Stimulated activated CD8-positive, alpha-beta memory T cell treated with anti-CD3 and anti-CD28 coated beads, Interleukin-7, amount 100 ng/mL, for 1 hour (primary cell): ENCODE data around the gene SMR3A.

Source experiments
- DNase-seq, 2 donors: peaks; one replicate each; pipeline ENCODE4 v3.0.0-alpha.2; 2020; ENCODE audit warnings: low read depth in 2 of 2

SMR3A gene

GRCh38 chr4:70360460-70360859, at the start of gene SMR3A:
TSS of gene SMR3A (plus strand) at chr4:70360760. CDS start at chr4:70362116, 1,356 bp downstream.
- no peak for DNase-seq

- DNase-seq: no peak
Measured at GRCh38 chr4:70313736-70314135, 46.8 kb upstream of the SMR3A start.

GRCh38 chr4:70315928-70316327, 44.6 kb upstream of the SMR3A start:
- no peak for DNase-seq

- no peak for DNase-seq
Measured at GRCh38 chr4:70326052-70326451, 34.5 kb upstream of the SMR3A start.

- DNase-seq: no peak
Measured at GRCh38 chr4:70334681-70335080, 25.9 kb upstream of the SMR3A start, which contains the start of gene CABS1. TSS of gene CABS1 (plus strand) at chr4:70334981. CDS start at chr4:70335040, 59 bp downstream.

- DNase-seq: no peak
Measured at GRCh38 chr4:70336043-70336442, 24.5 kb upstream of the SMR3A start.

DNA sequence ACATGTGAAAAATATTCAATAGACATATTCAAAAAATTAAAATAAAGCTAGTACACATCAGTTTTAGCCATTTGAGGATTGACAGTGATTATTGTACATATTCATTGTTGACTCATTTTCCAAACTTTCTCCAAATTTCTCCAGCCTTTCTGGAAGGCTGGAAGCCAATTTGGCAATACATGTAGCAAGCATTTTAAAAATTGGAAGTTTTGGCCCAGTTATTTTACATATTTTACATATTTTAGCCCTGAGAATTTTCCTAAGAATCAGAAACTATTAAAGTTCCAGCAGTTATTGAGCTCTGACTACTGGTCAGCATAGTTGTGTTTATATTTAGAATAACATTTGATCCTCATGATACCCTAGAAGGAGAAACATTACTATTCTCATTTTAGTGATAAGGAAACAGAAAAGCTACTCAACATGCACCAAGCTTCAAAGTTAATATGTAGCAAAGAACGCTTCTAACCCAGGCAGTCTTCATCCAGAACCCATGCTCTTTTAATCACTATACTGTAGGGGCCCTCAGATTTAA, 22.6 kb upstream of the SMR3A start:
- DNase-seq: no peak

DNA sequence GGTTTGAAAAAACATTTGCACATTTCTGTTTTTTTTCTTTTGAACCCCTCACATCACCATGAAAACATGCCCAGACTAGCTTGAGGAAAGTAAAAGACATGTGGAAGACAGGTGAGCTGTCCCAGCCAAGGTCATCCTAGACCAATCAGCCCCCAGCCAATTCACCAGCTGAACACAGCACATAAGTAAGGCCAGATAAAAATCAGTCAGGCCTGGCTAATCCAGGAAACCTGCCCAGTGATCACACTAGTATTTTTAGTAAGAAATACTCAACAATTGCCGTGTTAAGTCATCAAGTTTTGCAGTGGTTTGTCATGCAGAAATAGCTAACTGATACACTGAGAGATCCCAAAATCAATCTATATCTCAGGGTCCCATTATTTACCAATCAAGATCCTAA, 4.4 kb upstream of the SMR3A start:
- DNase-seq: no peak

DNA sequence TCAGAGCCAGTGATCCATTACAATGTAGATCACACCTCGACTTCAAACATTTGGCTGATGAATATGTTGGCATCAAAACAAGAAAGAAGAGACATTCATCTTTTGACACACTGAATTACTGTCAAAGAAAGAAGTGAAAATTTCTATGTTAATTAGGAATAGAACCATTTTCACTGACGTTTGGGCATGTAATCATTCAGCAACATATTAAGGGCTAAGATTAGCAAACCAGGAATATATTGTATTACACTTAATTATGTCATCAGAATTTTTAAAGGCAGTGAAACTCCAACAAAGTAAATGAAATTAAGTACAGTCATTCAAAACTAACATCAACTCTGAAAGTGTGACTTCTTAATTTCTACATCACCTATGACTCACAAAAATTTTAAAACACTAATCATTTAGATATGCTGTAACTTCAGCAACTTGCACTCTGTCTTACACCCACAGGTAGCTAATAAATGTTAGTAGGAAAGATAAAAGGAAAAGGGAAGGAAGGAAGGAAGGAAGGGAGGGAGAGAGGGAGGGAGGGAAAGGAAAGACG, 1.4 kb upstream of the SMR3A start:
- no peak for DNase-seq

GRCh38 chr4:70364002-70364401, 3.4 kb downstream of the SMR3A start:
- no peak for DNase-seq

DNA sequence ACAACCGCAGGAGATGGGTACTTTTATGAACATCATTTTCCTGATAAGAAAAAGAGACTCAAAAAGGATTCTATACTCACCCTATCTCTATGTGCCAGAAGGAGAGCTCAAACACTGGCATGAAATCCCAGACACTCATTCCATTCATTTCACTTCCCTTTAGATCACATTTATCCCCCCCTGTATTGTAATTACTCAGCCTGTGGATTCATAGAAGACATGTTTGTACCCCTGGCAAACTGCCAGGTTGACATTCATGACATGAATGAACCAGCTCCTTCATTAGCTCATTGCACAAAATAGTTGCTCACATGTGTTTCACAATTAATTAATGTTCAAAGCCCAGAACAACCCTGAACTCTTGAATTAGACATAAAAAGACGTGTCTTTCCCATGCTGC, 4.9 kb downstream of the SMR3A start:
- DNase-seq: no peak

- DNase-seq: no peak
Measured at GRCh38 chr4:70367813-70368212, 7.3 kb downstream of the SMR3A start.

DNA sequence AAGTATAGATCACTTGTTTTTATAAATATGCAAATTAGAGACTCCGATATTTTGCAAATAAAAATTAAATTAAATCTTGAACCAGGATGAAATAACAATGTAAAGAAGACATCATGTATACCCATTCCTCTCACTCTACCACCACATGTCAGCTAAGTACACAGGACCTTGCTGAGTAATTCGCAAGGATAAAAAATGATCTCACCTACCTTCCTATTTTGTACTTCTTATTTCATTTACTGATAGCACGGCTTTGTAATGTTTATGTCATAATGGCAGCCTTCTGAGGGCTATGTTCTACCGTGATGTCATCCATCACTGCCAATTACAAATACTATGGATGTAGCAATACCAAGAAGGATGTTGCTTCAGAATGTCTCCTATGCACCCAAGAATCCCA, 11.4 kb downstream of the SMR3A start:
- DNase-seq: no peak

DNA sequence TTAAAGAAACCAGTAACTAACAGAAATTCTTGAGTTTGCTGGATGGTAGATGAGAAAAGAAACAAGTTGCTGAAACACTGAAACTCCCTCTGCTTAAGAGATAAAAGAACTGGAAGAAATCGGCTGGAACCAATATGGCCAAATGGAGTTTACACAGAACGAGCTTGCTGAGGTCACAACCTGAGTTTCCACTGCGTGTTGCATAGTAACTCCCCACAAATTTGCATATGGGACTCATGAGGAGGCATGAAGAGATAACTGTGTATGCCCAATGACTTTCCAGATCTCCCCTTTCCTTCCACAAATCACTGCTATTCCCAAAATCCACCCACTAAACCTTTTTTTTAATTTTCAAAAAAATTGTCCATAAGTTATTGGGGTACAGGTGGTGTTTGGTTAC, 12.2 kb downstream of the SMR3A start:
- DNase-seq: no peak

DNA sequence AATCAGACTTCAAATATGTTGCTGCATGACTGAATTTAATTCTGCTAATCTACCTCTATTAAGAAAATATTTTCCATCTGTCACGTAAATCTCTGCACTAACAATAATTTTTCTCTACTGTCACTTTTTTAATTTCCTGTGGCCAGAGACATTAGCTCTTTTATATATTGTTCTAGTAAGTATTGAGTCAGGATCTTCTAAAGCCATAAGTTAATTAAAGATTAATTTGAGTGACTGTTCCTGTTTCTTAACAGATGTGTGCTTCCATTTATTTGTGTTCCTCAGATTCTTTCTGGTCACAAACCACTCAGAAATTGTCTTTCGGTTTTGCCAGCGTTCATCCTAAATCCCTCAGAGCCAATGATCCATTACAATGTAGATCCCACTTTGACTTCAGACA, 20.0 kb downstream of the SMR3A start:
- DNase-seq: no peak

DNA sequence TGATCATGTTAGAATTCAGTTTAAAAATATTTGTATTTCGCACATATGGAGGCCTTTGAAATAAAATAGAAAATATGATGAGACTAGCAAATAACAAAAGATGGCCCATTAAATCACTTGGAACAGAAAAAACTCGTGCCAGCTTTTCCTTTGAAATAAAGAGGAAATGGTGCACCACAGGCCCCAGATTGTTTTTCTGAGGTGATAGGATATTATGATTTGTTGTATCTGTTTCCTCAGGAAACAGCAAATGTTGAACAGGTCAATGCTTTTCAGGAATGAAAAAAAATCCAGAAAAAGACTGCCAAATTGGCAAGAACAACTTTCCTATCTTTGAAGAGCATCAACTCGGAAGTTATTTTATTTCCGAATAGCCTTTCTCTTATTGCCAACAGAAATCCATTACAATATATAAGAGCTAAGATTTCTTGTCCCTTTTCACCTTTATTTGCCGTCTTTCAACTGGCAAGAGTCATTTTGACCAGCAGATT, 22.2 kb downstream of the SMR3A start, which contains the start of gene SMR3B:
SMR3B (plus strand) TSS at position 441 of the 491 bp plus-strand sequence. CDS start 1,380 bp downstream, outside the sequence.
- no peak for DNase-seq

DNA sequence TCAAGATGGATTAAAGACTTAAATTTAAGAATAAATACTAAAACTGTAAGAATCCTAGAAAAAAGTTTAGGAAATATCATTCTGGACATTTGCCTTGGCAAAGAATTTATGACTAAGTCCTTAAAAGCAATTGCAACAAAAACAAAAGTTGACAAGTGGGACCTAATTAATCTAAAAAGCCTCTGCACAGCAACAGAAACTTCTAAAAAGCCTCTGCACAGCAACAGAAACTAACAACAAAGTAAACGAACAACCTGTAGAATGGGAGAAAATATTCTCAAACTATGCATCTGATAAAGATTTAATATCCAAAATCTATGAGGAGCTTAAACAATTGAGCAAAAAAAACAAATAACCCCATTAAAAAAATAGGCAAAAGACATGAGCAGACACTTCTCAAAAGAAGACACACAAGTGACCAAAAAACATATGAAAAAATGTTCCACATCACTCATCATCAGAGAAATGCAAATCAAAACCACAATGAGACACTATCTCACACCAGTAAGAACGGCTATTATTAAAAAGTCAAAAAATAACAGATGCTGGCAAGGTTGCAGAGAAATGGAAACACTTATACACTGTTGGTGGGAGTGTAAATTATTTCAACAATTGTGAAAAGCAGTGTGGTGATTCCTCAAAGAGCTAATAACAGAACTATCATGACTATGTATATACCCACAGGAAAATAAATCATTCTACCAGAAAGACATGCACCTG, 31.7 kb downstream of the SMR3A start:
- no peak for DNase-seq

DNA sequence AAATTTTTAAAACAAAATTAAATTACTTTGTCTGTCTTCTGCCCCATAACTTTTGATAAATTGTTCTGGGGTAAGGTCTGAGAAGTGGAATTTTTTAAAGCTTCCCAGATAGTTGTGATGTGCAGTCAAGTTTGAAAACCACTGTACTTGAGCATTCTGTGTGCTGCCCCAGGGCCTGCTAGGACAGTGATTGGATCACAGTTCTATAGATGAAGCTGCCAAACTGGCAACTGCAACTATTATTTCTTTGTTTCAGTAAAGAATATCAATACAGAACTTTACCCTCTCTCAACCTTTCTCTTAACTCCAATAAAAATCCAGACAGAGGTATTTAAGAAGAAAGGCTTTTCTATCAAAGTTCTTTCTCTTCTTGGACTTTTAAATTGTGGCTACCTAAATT, 37.0 kb downstream of the SMR3A start, which contains the start of gene OPRPN:
OPRPN (plus strand) TSS at position 361 of the 400 bp plus-strand sequence. CDS start 1,346 bp downstream, outside the sequence.
- DNase-seq: no peak

- no peak for DNase-seq
Measured at GRCh38 chr4:70399319-70399718, 38.8 kb downstream of the SMR3A start.

DNA sequence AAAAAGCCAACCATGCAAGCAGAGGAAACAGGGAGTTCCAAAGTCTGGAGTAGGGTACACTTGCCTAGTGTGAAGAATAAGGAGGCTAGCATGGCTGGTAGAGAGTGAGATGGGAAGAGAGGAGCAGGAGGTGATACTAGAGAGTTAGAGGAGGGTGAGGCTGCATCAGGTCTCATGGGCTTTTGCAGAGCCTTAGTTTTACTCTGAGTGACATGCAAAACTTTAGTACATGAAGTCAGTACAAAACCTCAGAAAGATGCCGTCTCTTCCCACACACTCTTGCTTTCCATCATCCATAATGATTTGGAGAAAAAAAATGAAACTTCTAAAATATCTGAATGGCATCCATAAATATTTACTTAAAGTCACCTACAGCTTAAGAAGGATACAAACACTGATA, 42.2 kb downstream of the SMR3A start:
- no peak for DNase-seq

DNA sequence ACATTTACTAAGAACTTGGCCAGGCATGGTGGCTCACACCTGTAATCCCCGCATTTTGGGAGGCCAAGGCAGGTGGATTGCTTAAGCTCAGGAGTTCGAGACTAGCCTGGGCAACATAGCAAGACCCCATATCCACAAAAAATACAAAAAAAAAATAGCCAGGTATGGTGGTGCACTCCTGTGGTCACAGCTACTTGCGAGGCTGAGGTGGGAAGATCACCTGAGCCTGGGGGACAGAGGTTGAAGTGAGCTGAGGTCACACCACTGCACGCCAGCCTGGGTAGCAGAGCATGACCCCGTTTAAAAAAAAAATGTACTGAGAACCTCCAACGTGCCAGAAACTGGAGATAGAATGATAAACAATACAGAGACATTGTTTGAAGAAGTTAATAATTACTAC, 45.2 kb downstream of the SMR3A start:
- no peak for DNase-seq
